Mesenchymal stem cell (in vitro differentiated cells and primary cell): Measurements from ENCODE around the gene GATAD2B.
"Not testable (repeated sequence)": the region's sequence is repeated elsewhere in the genome, so short reads cannot be mapped to it uniquely, and the experiment has no call there.

ENCODE experiments used
- DNase-seq: peaks from one replicate; pipeline ENCODE4 v3.0.0-alpha.2; 2013
- H2AFZ ChIP-seq: one replicate; pipeline ENCODE4 v1.6.1; 2013; ENCODE audit warnings: low read depth, mild to moderate bottlenecking, control low read depth, inconsistent platforms, low read length, moderate library complexity
- H2AK5ac ChIP-seq: 2 replicates; pipeline ENCODE4 v1.6.1; 2013; ENCODE audit warnings: low read length, moderate library complexity, mild to moderate bottlenecking, inconsistent platforms; ENCODE audit not compliant: severe bottlenecking
- H2BK120ac ChIP-seq: one replicate; pipeline ENCODE4 v1.6.1; 2013; ENCODE audit warnings: low read depth, mild to moderate bottlenecking, inconsistent platforms, low read length, moderate library complexity
- H2BK12ac ChIP-seq, 2 experiments: one replicate each; pipeline ENCODE4 v1.6.1; 2013; ENCODE audit warnings: inconsistent platforms in 2 of 2, low read length in 2 of 2, mild to moderate bottlenecking in 2 of 2, moderate library complexity in 2 of 2, control low read depth in 1 of 2
- H2BK15ac ChIP-seq: one replicate; pipeline ENCODE4 v1.6.1; 2013; ENCODE audit warnings: mild to moderate bottlenecking, low read depth, inconsistent platforms; ENCODE audit not compliant: poor library complexity, severe bottlenecking
- H2BK5ac ChIP-seq: 2 replicates; pipeline ENCODE4 v1.6.1; 2013; ENCODE audit warnings: low read depth, mild to moderate bottlenecking, low read length, control low read depth, inconsistent platforms; ENCODE audit not compliant: poor library complexity, severe bottlenecking
- H3K14ac ChIP-seq, 2 experiments: one replicate each; pipeline ENCODE4 v1.6.1; 2013; ENCODE audit warnings: inconsistent platforms in 2 of 2, low read length in 2 of 2, control low read depth in 1 of 2, mild to moderate bottlenecking in 1 of 2, moderate library complexity in 1 of 2
- H3K18ac ChIP-seq, 2 experiments: one replicate each; pipeline ENCODE4 v1.6.1; 2013; ENCODE audit warnings: inconsistent platforms in 2 of 2, low read length in 2 of 2, control low read depth in 1 of 2, low read depth in 1 of 2, mild to moderate bottlenecking in 1 of 2
- H3K23ac ChIP-seq, 2 experiments: one replicate each; pipeline ENCODE4 v1.6.1; 2013; ENCODE audit warnings: inconsistent platforms in 2 of 2, low read length in 2 of 2, mild to moderate bottlenecking in 2 of 2, moderate library complexity in 2 of 2, control low read depth in 1 of 2
- H3K27ac ChIP-seq: 2 replicates; pipeline ENCODE4 v1.5.1; 2013; ENCODE audit warnings: mild to moderate bottlenecking, moderate library complexity, low read length, control low read depth, inconsistent platforms; ENCODE audit not compliant: poor library complexity, severe bottlenecking
- H3K27me3 ChIP-seq, 2 experiments: 2 replicates each; pipeline versions ENCODE4 v1.6.1 to v1.7.0; 2013; ENCODE audit warnings: low read length in 2 of 2, mild to moderate bottlenecking in 2 of 2, moderate library complexity in 2 of 2, control low read depth in 1 of 2, inconsistent platforms in 1 of 2; ENCODE audit not compliant: control insufficient read depth in 1 of 2, insufficient read depth in 1 of 2
- H3K36me3 ChIP-seq, 2 experiments: 2 replicates each; pipeline versions ENCODE4 v1.6.1 to v1.7.0; 2013; ENCODE audit warnings: low read length in 2 of 2, control low read depth in 1 of 2, inconsistent platforms in 1 of 2, low read depth in 1 of 2, mild to moderate bottlenecking in 1 of 2; ENCODE audit not compliant: insufficient read depth in 2 of 2, control insufficient read depth in 1 of 2
- H3K4ac ChIP-seq, 2 experiments: one replicate each; pipeline ENCODE4 v1.6.1; 2013; ENCODE audit warnings: inconsistent platforms in 2 of 2, low read length in 2 of 2, mild to moderate bottlenecking in 2 of 2, moderate library complexity in 2 of 2, control low read depth in 1 of 2, low read depth in 1 of 2
- H3K4me1 ChIP-seq: 2 replicates; pipeline ENCODE4 v1.6.1; 2013; ENCODE audit warnings: low read depth, low read length, control low read depth; ENCODE audit not compliant: control insufficient read depth, insufficient read depth
- H3K4me2 ChIP-seq: 2 replicates; pipeline ENCODE4 v1.6.1; 2013; ENCODE audit warnings: low read length, mild to moderate bottlenecking, inconsistent platforms; ENCODE audit not compliant: poor library complexity, severe bottlenecking
- H3K4me3 ChIP-seq, 2 experiments: 2 replicates each; pipeline versions ENCODE4 v1.5.1 to v1.7.0; 2013; ENCODE audit warnings: low read length in 2 of 2, mild to moderate bottlenecking in 2 of 2, control low read depth in 1 of 2, low read depth in 1 of 2; ENCODE audit not compliant: insufficient read depth in 1 of 2
- H3K79me1 ChIP-seq: replicated peaks from 2 replicates; pipeline ENCODE4 v1.6.1; 2013; ENCODE audit warnings: mild to moderate bottlenecking, control low read depth, low read length, inconsistent platforms; ENCODE audit not compliant: poor library complexity, severe bottlenecking
- H3K9ac ChIP-seq: 2 replicates; pipeline ENCODE4 v1.7.0; 2013; ENCODE audit warnings: mild to moderate bottlenecking, low read length, moderate library complexity
- H3K9me3 ChIP-seq: 2 replicates; pipeline ENCODE4 v1.7.0; 2013; ENCODE audit warnings: mild to moderate bottlenecking, low read length; ENCODE audit not compliant: control insufficient read depth
- H4K8ac ChIP-seq: one replicate; pipeline ENCODE4 v1.6.1; 2013; ENCODE audit warnings: inconsistent platforms, mild to moderate bottlenecking, low read length, moderate library complexity
- H4K91ac ChIP-seq: one replicate; pipeline ENCODE4 v1.6.1; 2013; ENCODE audit warnings: mild to moderate bottlenecking, low read length, inconsistent platforms
- WGBS: methylation state at CpG from one replicate; pipeline ENCODE4 v1.1.7; 2013; ENCODE audit warnings: mixed read lengths; 5-methylcytosine and 5-hydroxymethylcytosine counted together

The GATAD2B gene

DNA sequence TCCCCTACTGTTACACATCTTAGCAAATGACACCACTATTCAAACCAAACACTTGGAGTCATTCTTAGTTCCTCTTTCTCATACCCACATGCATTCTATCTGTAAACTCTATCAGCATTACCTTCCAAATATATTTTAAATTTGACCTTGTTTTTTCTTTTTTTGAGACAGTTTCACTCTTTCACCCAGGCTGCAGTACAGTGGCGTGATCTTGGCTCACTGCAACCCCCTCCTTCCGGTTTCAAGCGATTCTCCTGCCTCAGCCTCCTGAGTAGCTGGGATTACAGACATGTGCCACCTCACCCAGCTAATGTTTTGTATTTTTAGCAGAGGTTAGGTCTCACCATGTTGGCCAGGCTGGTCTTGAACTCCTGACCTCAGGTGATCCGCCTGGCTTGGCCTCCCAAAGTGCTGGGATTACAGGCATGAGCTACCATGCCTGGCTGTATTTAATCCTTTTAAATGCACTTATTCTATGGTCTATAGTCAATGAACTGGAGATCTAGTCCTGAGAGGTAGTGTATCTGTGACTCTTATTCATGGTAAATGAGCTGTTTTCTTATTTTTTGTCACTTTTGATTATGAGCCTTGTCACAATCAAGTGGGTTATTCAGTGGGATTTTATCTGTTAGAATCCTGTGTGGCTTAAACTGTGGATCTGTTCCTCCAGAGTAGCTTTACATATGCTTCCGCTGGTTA is 73.1 kb downstream of the GATAD2B start:
- 75% methylated on average over 5 of the region's 5 CpGs for WGBS

DNA sequence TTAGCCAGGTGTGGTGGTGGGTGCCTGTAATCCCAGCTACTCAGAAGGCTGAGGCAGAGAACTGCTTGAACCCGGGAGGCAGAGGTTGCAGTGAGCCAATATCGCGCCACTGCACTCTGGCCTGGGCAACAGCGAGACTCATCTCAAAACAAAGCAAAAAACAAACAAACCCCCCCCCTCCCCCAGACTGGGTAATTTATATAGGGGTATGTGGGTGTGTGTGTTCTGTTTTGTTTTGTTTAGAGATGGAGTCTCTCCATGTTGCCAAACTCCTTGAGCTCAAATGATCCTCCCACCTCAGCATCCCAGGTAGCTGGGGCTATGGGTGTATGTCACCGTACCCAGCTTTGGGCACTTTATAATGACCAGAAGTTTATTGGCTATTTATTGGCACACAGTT is 74.0 kb downstream of the GATAD2B start:
- Histone ChIP-seq H2BK12ac (no peak overlapping the region), H3K36me3 (peaks cover 14 to 28% of the 10 kb centered on the region in 2 experiments)

More for the DNA sequence above, 73.1 kb downstream of the GATAD2B start:
- Histone ChIP-seq H3K9ac (no peak overlapping the region), H3K36me3 (peaks cover 14 to 28% of the 10 kb centered on the region in 2 experiments), H3K14ac (no peak overlapping the region), H3K4me3 (no peak overlapping the region), H3K18ac (no peak overlapping the region), H2AK5ac (no peak overlapping the region), H2BK15ac (no peak overlapping the region), H2BK120ac (no peak overlapping the region), H2AFZ (no peak overlapping the region), H3K4me2 (no peak overlapping the region), H4K8ac (no peak overlapping the region), H2BK12ac (no peak overlapping the region), H4K91ac (no peak overlapping the region), H3K9me3 (no peaks in the 10 kb centered on the region), H3K23ac (no peak overlapping the region), H3K79me1 (peaks cover 33% of the 10 kb centered on the region), H3K4me1 (peaks cover 3% of the 10 kb centered on the region), H2BK5ac (no peak overlapping the region), H3K27ac (no peak overlapping the region), H3K27me3 (no peaks in the 10 kb centered on the region), H3K4ac (no peak overlapping the region)
- no peak for DNase-seq

DNA sequence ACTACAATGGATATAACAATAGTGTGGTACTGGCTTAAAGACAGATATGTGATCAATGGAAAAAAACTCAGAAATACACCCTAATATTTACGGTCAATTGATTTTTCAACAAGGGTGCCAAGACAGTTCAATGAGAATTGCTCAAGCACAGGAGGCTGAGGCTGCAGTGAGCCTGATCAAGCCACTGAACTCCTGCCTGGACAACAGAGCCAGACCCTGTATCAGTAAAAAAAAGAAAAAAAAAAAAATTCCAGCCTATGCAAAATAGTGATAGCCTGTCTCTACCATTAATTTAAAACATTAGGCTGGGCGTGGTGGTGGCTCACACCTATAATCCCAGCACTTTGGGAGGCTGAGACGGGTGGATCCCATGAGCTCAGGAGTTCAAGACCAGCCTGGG is 77.6 kb downstream of the GATAD2B start:
- Histone ChIP-seq H3K27me3 (no peaks in the 10 kb centered on the region), H4K91ac (no peak overlapping the region), H4K8ac (no peak overlapping the region), H2BK120ac (no peak overlapping the region), H3K4me1 (peaks cover 5% of the 10 kb centered on the region), H3K4me3 (no peak overlapping the region), H3K23ac (no peak overlapping the region), H2BK5ac (no peak overlapping the region), H3K9me3 (no peaks in the 10 kb centered on the region), H3K18ac (no peak overlapping the region), H3K4me2 (no peak overlapping the region), H2BK15ac (no peak overlapping the region), H2AK5ac (no peak overlapping the region), H3K36me3 (no peaks in the 10 kb centered on the region), H3K4ac (no peak overlapping the region), H3K27ac (no peak overlapping the region), H2AFZ (no peak overlapping the region), H3K79me1 (peaks cover 21% of the 10 kb centered on the region), H2BK12ac (no peak overlapping the region), H3K9ac (no peak overlapping the region), H3K14ac (no peak overlapping the region)
- no peak for DNase-seq
- 100% methylated on average over 2 of the region's 3 CpGs for WGBS

More for the DNA sequence above, 74.0 kb downstream of the GATAD2B start:
- Histone ChIP-seq H2AFZ (no peak overlapping the region), H3K9ac (no peak overlapping the region), H3K23ac (no peak overlapping the region), H3K79me1 (peaks cover 35% of the 10 kb centered on the region), H2AK5ac (no peak overlapping the region), H2BK5ac (no peak overlapping the region), H3K27me3 (no peaks in the 10 kb centered on the region), H3K4me3 (no peak overlapping the region), H2BK15ac (no peak overlapping the region), H3K4me1 (peaks cover 3% of the 10 kb centered on the region), H3K9me3 (no peaks in the 10 kb centered on the region), H3K18ac (no peak overlapping the region), H2BK120ac (no peak overlapping the region), H3K14ac (no peak overlapping the region), H4K8ac (no peak overlapping the region), H3K27ac (no peak overlapping the region), H3K4me2 (no peak overlapping the region), H3K4ac (no peak overlapping the region), H4K91ac (no peak overlapping the region)
- no peak for DNase-seq
- WGBS = no CpG with 5 or more reads among the region's 5 CpGs

DNA sequence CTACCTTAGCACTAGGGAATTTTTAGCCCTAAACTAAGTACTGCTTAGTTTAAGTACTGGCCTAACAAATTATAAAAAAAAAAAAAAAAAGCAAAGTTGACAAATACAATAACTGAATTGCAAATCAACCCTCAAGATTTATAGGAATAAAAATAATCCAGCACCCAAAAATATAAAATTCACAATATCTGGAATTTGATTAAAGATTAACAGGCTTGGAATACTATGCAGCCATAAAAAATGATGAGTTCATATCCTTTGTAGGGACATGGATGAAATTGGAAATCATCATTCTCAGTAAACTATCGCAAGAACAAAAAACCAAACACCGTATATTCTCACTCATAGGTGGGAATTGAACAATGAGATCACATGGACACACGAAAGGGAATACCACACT is 78.4 kb downstream of the GATAD2B start:
- H3K4me1 ChIP-seq, DNase-seq, H2BK15ac ChIP-seq, H3K18ac ChIP-seq, H3K36me3 ChIP-seq, H3K4me3 ChIP-seq, H4K8ac ChIP-seq, H2BK12ac ChIP-seq, H3K9ac ChIP-seq, H3K23ac ChIP-seq, H3K4ac ChIP-seq, H3K14ac ChIP-seq, H3K27me3 ChIP-seq, H2AK5ac ChIP-seq, H3K4me2 ChIP-seq, H2AFZ ChIP-seq, H2BK5ac ChIP-seq, H3K27ac ChIP-seq, H3K9me3 ChIP-seq, H2BK120ac ChIP-seq, H4K91ac ChIP-seq: not testable (repeated sequence)
- WGBS = no CpG with 5 or more reads among the region's 3 CpGs
- peaks cover 19% of the 10 kb centered on the region for H3K79me1 ChIP-seq
